Measurements from ENCODE around the gene SDK1. TPM values are rescaled to one million over a fixed set of nuclear protein-coding genes. Genes with fewer than 3 reads are reported as not detected.
"Not testable (repeated sequence)": the region's sequence is repeated elsewhere in the genome, so short reads cannot be mapped to it uniquely, and the experiment has no call there.

SDK1 gene
- total RNA-seq, 4 donors from 2014 or later: 3.7 to 80.9 (median 13.1) TPM

- Histone ChIP-seq H3K4me3 (no peak overlapping the region), H3K9me3 (peaks cover 0 to 7% (median 0%) of the 10 kb centered on the region in 4 donors), H3K4me1 (no peaks in the 10 kb centered on the region), H3K27ac (no peak overlapping the region), H3K27me3 (no peaks in the 10 kb centered on the region), H3K36me3 (no peaks in the 10 kb centered on the region)
- no peak for TF ChIP-seq POLR2A (IDR thresholded peaks at IDR 0.05)
- no peak for TF ChIP-seq CTCF (IDR thresholded peaks at IDR 0.05)
- no peak for DNase-seq
Measured at GRCh38 chr7:4297918-4298219, 996.8 kb downstream of the SDK1 start.

GRCh38 chr7:4299431-4299830 is 998.4 kb downstream of the SDK1 start:
- H3K36me3 ChIP-seq: no peaks in the 10 kb centered on the region
- no peak for TF ChIP-seq POLR2A (IDR thresholded peaks at IDR 0.05)
- TF ChIP-seq CTCF (IDR thresholded peaks at IDR 0.05): no peak
- H3K27ac ChIP-seq: no peak overlapping the region
- H3K4me1 ChIP-seq: no peaks in the 10 kb centered on the region
- no peak overlapping the region for H3K4me3 ChIP-seq
- DNase-seq: no peak
- no peaks in the 10 kb centered on the region for H3K9me3 ChIP-seq
- no peaks in the 10 kb centered on the region for H3K27me3 ChIP-seq

- no peak for DNase-seq
- Histone ChIP-seq H3K27ac (no peak overlapping the region), H3K4me3 (no peak overlapping the region), H3K9me3 (no peaks in the 10 kb centered on the region), H3K4me1 (no peaks in the 10 kb centered on the region), H3K36me3 (no peaks in the 10 kb centered on the region), H3K27me3 (no peaks in the 10 kb centered on the region)
- TF ChIP-seq CTCF (IDR thresholded peaks at IDR 0.05): no peak
- TF ChIP-seq POLR2A (IDR thresholded peaks at IDR 0.05): no peak
Measured at GRCh38 chr7:4302203-4302905, 1001.3 kb downstream of the SDK1 start.

- no peaks in the 10 kb centered on the region for H3K9me3 ChIP-seq
- no peaks in the 10 kb centered on the region for H3K4me1 ChIP-seq
- H3K27me3 ChIP-seq: no peaks in the 10 kb centered on the region
- no peak overlapping the region for H3K27ac ChIP-seq
- TF ChIP-seq POLR2A (IDR thresholded peaks at IDR 0.05): no peak
- no peak for TF ChIP-seq CTCF (IDR thresholded peaks at IDR 0.05)
- no peak overlapping the region for H3K4me3 ChIP-seq
- DNase-seq: no peak
- H3K36me3 ChIP-seq: no peaks in the 10 kb centered on the region
Measured at GRCh38 chr7:4307316-4308204, 1006.5 kb downstream of the SDK1 start.

- Histone ChIP-seq H3K36me3 (no peaks in the 10 kb centered on the region), H3K4me3 (no peak overlapping the region), H3K27me3 (no peaks in the 10 kb centered on the region), H3K9me3 (no peaks in the 10 kb centered on the region), H3K27ac (no peak overlapping the region), H3K4me1 (no peaks in the 10 kb centered on the region)
- TF ChIP-seq POLR2A (IDR thresholded peaks at IDR 0.05) (no peak), CTCF (IDR thresholded peaks at IDR 0.05) (no peak)
- DNase-seq: no peak
Measured at GRCh38 chr7:4308205-4308590, 1007.1 kb downstream of the SDK1 start.

- H3K4me3 ChIP-seq, H3K4me1 ChIP-seq, H3K36me3 ChIP-seq, H3K9me3 ChIP-seq, H3K27me3 ChIP-seq, H3K27ac ChIP-seq, DNase-seq: not testable (repeated sequence)
Measured at GRCh38 chr7:4313911-4314310, 1012.9 kb downstream of the SDK1 start.

GRCh38 chr7:4314316-4314715 is 1013.3 kb downstream of the SDK1 start:
- H3K4me1 ChIP-seq, H3K4me3 ChIP-seq, DNase-seq, H3K27me3 ChIP-seq, H3K36me3 ChIP-seq, H3K9me3 ChIP-seq, H3K27ac ChIP-seq: not testable (repeated sequence)
